ENCODE data around the gene DGKI. TPM values are rescaled to one million over a fixed set of nuclear protein-coding genes. Genes with fewer than 3 reads are reported as not detected.

DGKI gene
- total and polyA plus RNA-seq, 2 of the 4 experiments (the other 2 are of a cell fraction) = 3.9 to 15.8 TPM

DNA sequence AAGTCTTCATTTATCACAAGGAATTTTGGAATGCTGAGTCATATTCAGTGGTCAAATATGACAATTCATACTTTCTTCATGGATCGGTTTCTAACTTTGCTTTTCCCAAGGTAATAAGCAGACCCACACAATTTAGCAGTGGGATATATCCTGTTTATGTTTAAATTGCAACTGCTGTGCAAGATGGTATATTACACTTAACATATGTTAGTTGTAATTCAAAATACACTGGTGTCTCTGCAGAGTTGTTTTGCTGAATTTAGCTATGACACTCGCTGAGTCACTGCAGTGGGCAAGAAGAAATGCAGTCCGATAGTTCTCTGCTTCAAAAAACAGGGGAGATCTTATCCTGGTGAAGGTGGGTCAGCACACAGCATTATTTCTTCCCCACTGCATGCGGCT lies 308.4 kb downstream of the DGKI start:
- dilution Hi-C loops (cut with HindIII; ENCODE audit: low sequenced_read_pairs, unreplicated experiment) = no loop called here
- Histone ChIP-seq H2BK20ac (ENCODE audit: low read depth, low read length) (peak overlapping the region; percentile 100), H2BK5ac (ENCODE audit: low read depth, low read length, poor library complexity, severe bottlenecking) (peak overlapping the region; percentile 95), H3K36me3 (ENCODE audit: control insufficient read depth, insufficient read depth, low read length) (no peaks in the 10 kb centered on the region), H3K27me3 (ENCODE audit: control insufficient read depth, insufficient read depth, low read length) (no peaks in the 10 kb centered on the region), H2AFZ (replicated peaks; ENCODE audit: low read length, poor library complexity) (no peak overlapping the region), H3K4me2 (ENCODE audit: low read depth, low read length) (peak overlapping the region; percentile 27), H4K8ac (ENCODE audit: low read depth in 2 of 2, low read length in 2 of 2) (peak overlapping the region; percentile 89 to 95), H3K4me3 (ENCODE audit: insufficient read depth, low read depth, low read length) (no peak overlapping the region; the same call in 1 of the 2 replicates), H2AK9ac (replicated peaks; ENCODE audit: low read depth, low read length, poor library complexity) (no peak overlapping the region), H3K56ac (ENCODE audit: extremely low read depth, insufficient read depth, low read length) (peak overlapping the region; percentile 99), H4K91ac (ENCODE audit: insufficient read depth, low read depth, low read length) (peak overlapping the region; percentile 91), H2AK5ac (ENCODE audit: low read depth, low read length) (peak overlapping the region; percentile 96), H3K27ac (ENCODE audit: insufficient read depth, low read length) (peak overlapping the region; percentile 92), H3K14ac (replicated peaks; ENCODE audit: low read depth, low read length) (peak overlapping the region; percentile 98), H2BK120ac (ENCODE audit: low read depth, low read length) (peak overlapping the region; percentile 99), H3K4me1 (ENCODE audit: control insufficient read depth, insufficient read depth, low read length) (peaks cover 12% of the 10 kb centered on the region), H3K79me1 (ENCODE audit: low read depth in 1 of 2, low read length in 2 of 2) (peaks cover 0 to 7% of the 10 kb centered on the region in 2 experiments; a peak in 1 of 4 replicates), H2BK15ac (ENCODE audit: low read depth, low read length) (peak overlapping the region; percentile 79; the same call in 1 of the 3 replicates), H3K9me3 (ENCODE audit: control insufficient read depth, insufficient read depth, low read length) (no peaks in the 10 kb centered on the region), H3K9ac (ENCODE audit: low read depth, low read length) (peak overlapping the region; percentile 62; the same call in 1 of the 2 replicates), H4K5ac (ENCODE audit: low read depth, low read length) (peak overlapping the region; percentile 84), H3K4ac (ENCODE audit: low read depth, low read length) (peak overlapping the region; percentile 98), H3K18ac (ENCODE audit: low read depth, low read length) (peak overlapping the region; percentile 97), H3K23ac (ENCODE audit: low read depth, low read length) (peak overlapping the region; percentile 98), H3K9me1 (ENCODE audit: insufficient read depth, low read length) (peaks cover 5% of the 10 kb centered on the region; the same call in 1 of the 2 replicates), H4K20me1 (ENCODE audit: insufficient read depth, low read length) (no peaks in the 10 kb centered on the region)
- BruUV-seq (replicated peaks) = no TSS peak
- 20% methylated on average over 1 of the region's 4 CpGs; no CpG with 5 or more reads in 1 of the 2 experiments for WGBS, 2 experiments (ENCODE audit: extremely low coverage in 2 of 2, insufficient read length in 1 of 2)
- CTCF ChIA-PET = interaction anchor here (0.5 to 1.1 kb wide), 3 partner anchors 52 to 369 kb away, joined by 3 to 4 read pairs (median 3); no protein-coding TSS in a partner anchor
- ATAC-seq (ENCODE audit: low read depth) = peak; percentile 73
- peak; percentile 90 for DNase-seq
- in situ Hi-C loops (cut with MboI; ENCODE audit: low sequenced_read_pairs) = no loop called here
- TF ChIP-seq SMC3 (IDR thresholded peaks at IDR 0.05; ENCODE audit: low read depth, low read length) = no peak
- peak; percentile 72 for TF ChIP-seq FOS (IDR thresholded peaks at IDR 0.05; ENCODE audit: low read depth, low read length)
- TF ChIP-seq, protein P1, sequence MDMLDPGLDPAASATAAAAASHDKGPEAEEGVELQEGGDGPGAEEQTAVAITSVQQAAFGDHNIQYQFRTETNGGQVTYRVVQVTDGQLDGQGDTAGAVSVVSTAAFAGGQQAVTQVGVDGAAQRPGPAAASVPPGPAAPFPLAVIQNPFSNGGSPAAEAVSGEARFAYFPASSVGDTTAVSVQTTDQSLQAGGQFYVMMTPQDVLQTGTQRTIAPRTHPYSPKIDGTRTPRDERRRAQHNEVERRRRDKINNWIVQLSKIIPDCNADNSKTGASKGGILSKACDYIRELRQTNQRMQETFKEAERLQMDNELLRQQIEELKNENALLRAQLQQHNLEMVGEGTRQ (IDR thresholded peaks at IDR 0.05; ENCODE audit: low read depth, low read length) = no peak
- TF ChIP-seq RFX5 (IDR thresholded peaks at IDR 0.05; ENCODE audit: low read depth, low read length) = no peak
- no peak for TF ChIP-seq CHD1 (IDR thresholded peaks at IDR 0.05; ENCODE audit: low read depth, low read length)
- peak; percentile 46 for TF ChIP-seq MAFK (IDR thresholded peaks at IDR 0.05; ENCODE audit: low read depth, low read length)
- TF ChIP-seq RAD21 (IDR thresholded peaks at IDR 0.05; ENCODE audit: low read length) = no peak
- no peak for TF ChIP-seq CEBPB (IDR thresholded peaks at IDR 0.05; ENCODE audit: low read depth, low read length)
- peak; percentile 81 for TF ChIP-seq NFE2L2 (IDR thresholded peaks at IDR 0.05; ENCODE audit: low read depth, low read length)
- no peak for TF ChIP-seq BHLHE40 (IDR thresholded peaks at IDR 0.05; ENCODE audit: low read depth, low read length)
- TF ChIP-seq, protein P2, sequence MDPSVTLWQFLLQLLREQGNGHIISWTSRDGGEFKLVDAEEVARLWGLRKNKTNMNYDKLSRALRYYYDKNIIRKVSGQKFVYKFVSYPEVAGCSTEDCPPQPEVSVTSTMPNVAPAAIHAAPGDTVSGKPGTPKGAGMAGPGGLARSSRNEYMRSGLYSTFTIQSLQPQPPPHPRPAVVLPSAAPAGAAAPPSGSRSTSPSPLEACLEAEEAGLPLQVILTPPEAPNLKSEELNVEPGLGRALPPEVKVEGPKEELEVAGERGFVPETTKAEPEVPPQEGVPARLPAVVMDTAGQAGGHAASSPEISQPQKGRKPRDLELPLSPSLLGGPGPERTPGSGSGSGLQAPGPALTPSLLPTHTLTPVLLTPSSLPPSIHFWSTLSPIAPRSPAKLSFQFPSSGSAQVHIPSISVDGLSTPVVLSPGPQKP (IDR thresholded peaks at IDR 0.05; ENCODE audit: borderline replicate concordance, low read depth, low read length) = no peak
- no peak; the same call in 1 of the 2 replicates for TF ChIP-seq POLR2A (IDR thresholded peaks at IDR 0.05; ENCODE audit: low read depth, low read length)
- TF ChIP-seq MAZ (IDR thresholded peaks at IDR 0.05; ENCODE audit: borderline replicate concordance, low read depth, low read length) = no peak
- no peak for TF ChIP-seq RCOR1 (IDR thresholded peaks at IDR 0.05; ENCODE audit: insufficient replicate concordance, low read length)
- TF ChIP-seq, protein P3, sequence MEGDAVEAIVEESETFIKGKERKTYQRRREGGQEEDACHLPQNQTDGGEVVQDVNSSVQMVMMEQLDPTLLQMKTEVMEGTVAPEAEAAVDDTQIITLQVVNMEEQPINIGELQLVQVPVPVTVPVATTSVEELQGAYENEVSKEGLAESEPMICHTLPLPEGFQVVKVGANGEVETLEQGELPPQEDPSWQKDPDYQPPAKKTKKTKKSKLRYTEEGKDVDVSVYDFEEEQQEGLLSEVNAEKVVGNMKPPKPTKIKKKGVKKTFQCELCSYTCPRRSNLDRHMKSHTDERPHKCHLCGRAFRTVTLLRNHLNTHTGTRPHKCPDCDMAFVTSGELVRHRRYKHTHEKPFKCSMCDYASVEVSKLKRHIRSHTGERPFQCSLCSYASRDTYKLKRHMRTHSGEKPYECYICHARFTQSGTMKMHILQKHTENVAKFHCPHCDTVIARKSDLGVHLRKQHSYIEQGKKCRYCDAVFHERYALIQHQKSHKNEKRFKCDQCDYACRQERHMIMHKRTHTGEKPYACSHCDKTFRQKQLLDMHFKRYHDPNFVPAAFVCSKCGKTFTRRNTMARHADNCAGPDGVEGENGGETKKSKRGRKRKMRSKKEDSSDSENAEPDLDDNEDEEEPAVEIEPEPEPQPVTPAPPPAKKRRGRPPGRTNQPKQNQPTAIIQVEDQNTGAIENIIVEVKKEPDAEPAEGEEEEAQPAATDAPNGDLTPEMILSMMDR (conservative IDR thresholded peaks at IDR 0.05; ENCODE audit: low read depth, low read length) = no peak
- TF ChIP-seq MXI1 (IDR thresholded peaks at IDR 0.05; ENCODE audit: borderline replicate concordance, low read depth, low read length) = no peak
- POLR2A ChIA-PET (ENCODE audit: unreplicated experiment) = no interaction called here
- intact Hi-C loops (cut with micrococcal nuclease) = loop anchor here (5.0 kb wide), 1 partner anchor 39 kb away; no protein-coding TSS in a partner anchor
